ENCODE results near the gene PABPN1. TPM values are rescaled to one million over a fixed set of nuclear protein-coding genes. Genes with fewer than 3 reads are reported as not detected.

PABPN1 gene
- total RNA-seq, 6 experiments from 2014 or later, result 128 to 147 (median 137) TPM

DNA sequence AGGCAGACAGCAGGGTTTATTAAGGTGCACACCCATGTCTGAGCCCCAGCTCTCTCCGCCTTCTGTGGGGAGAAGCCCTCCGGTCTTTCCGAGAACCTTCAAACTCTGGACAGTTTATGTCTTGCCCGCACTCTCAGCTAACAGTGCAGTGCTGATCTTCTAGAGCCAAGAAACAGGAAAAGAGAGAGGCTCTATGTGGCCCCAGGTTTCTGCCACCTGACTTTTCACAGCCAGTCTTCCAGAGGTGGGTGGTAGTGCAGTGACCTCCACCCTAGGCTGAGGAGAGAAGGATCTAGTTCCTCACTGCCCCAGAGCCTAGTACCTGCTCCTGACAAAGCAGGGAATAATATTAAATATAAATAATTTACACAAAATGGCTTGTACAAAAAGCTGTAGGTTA lies 35.4 kb downstream of the PABPN1 start:
- H3K36me3 Mint-ChIP-seq (ENCODE audit: low read depth), result no peaks in the 10 kb centered on the region
- no peak overlapping the region for H3K27ac Mint-ChIP-seq
- DNase-seq, result no peak
- H3K27me3 Mint-ChIP-seq (ENCODE audit: insufficient read depth), result peaks cover 9% of the 10 kb centered on the region
- H3K4me3 Mint-ChIP-seq, result no peak overlapping the region
- TF ChIP-seq CTCF (IDR thresholded peaks at IDR 0.05), result no peak
- H3K4me1 Mint-ChIP-seq (ENCODE audit: low read depth), result peaks cover 19% of the 10 kb centered on the region
- H3K9me3 Mint-ChIP-seq, result no peaks in the 10 kb centered on the region

GRCh38 chr14:23357261-23357660 lies 36.0 kb downstream of the PABPN1 start:
- TF ChIP-seq CTCF (IDR thresholded peaks at IDR 0.05), result no peak
- H3K36me3 Mint-ChIP-seq (ENCODE audit: low read depth), result no peaks in the 10 kb centered on the region
- no peak overlapping the region for H3K4me3 Mint-ChIP-seq
- H3K27ac Mint-ChIP-seq, result no peak overlapping the region
- DNase-seq, result no peak
- no peaks in the 10 kb centered on the region for H3K9me3 Mint-ChIP-seq
- peaks cover 23% of the 10 kb centered on the region for H3K4me1 Mint-ChIP-seq (ENCODE audit: low read depth)
- H3K27me3 Mint-ChIP-seq (ENCODE audit: insufficient read depth), result peaks cover 12% of the 10 kb centered on the region

DNA sequence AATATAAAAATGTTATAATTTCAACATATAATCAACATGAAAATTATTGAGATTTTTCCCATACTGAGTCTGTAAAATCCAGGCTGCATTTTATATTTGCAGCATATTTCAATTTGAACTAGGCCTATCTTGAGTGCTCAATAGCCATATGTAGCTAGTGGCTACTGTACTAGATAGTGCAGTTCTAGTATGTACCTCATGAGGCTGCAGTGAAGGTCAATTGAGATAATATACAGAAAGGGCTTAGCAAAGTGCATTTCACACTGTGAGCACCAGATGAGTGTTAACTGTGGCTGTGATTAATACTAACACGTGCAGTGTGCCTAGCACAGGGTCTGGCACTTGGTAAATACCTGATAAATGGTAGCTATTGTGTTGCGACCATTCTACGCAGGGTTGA lies 36.8 kb downstream of the PABPN1 start:
- peaks cover 19% of the 10 kb centered on the region for H3K4me1 Mint-ChIP-seq (ENCODE audit: low read depth)
- H3K27ac Mint-ChIP-seq, result no peak overlapping the region
- peak; percentile 12; the same call in 1 of the 2 replicates for TF ChIP-seq CTCF (IDR thresholded peaks at IDR 0.05)
- H3K36me3 Mint-ChIP-seq (ENCODE audit: low read depth), result no peaks in the 10 kb centered on the region
- H3K9me3 Mint-ChIP-seq, result no peaks in the 10 kb centered on the region
- H3K27me3 Mint-ChIP-seq (ENCODE audit: insufficient read depth), result peaks cover 14% of the 10 kb centered on the region
- DNase-seq, result no peak
- H3K4me3 Mint-ChIP-seq, result no peak overlapping the region

GRCh38 chr14:23358553-23359166 lies 37.4 kb downstream of the PABPN1 start:
- no peak for TF ChIP-seq CTCF (IDR thresholded peaks at IDR 0.05)
- Mint-ChIP-seq H3K4me3 (no peak overlapping the region), H3K27ac (no peak overlapping the region), H3K27me3 (ENCODE audit: insufficient read depth) (peaks cover 14% of the 10 kb centered on the region), H3K9me3 (no peaks in the 10 kb centered on the region), H3K4me1 (ENCODE audit: low read depth) (peaks cover 13% of the 10 kb centered on the region), H3K36me3 (ENCODE audit: low read depth) (no peaks in the 10 kb centered on the region)
- no peak for DNase-seq

GRCh38 chr14:23359167-23359626 lies 37.9 kb downstream of the PABPN1 start:
- no peak for TF ChIP-seq CTCF (IDR thresholded peaks at IDR 0.05)
- Mint-ChIP-seq H3K4me3 (no peak overlapping the region), H3K9me3 (no peaks in the 10 kb centered on the region), H3K4me1 (ENCODE audit: low read depth) (peaks cover 14% of the 10 kb centered on the region), H3K27me3 (ENCODE audit: insufficient read depth) (peaks cover 15% of the 10 kb centered on the region), H3K36me3 (ENCODE audit: low read depth) (no peaks in the 10 kb centered on the region), H3K27ac (no peak overlapping the region)
- no peak for DNase-seq
